M059J (cell line): ENCODE results near the gene CLPSL1. TPM values are rescaled to one million over a fixed set of nuclear protein-coding genes. Genes with fewer than 3 reads are reported as not detected.

Source experiments
- DNase-seq: peaks from one replicate; pipeline ENCODE4 v3.0.0-alpha.2; 2012; ENCODE audit warnings: low read depth
- total RNA-seq: library from RNA; depleted of rRNA; stranded (reverse); fragments of >200 nt; shearing (Covaris generic); gene quantifications from 2 replicates; pipeline ENCODE4 v1.2.3, GENCODE V29; 2014; rRNA removed

Gene CLPSL1
- total RNA-seq, 1 experiment from 2014 or later: not detected

DNA sequence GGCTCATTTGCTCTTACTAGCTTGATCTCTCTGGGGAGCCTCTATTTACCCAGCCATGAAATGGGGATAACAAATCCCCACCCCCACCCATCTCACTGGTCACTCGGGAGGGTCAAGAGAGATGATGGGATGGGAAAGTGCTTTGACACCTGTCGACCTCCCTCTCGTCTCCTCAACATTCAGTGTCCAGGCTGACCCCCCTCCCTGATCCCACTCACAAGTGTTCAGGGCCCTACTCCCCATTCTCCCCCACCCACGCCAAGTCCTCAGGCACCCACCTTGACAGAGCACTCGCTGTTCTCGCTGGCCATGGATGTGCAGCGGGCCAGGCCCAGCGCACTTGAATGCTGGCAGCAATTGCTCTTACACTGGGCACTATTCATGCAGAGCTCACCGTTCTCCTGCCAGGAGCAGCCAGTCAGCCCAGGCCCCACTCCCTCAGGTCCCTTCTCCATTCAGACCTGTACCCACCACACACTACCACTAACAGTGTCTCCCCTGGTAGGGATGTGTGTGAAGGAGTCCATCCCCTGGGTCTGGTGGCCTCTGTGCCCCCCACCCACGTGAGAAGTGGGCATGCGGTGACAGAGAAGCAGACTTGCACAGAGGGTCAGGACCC is 14.7 kb downstream of the CLPSL1 start:
- DNase-seq: no peak

DNA sequence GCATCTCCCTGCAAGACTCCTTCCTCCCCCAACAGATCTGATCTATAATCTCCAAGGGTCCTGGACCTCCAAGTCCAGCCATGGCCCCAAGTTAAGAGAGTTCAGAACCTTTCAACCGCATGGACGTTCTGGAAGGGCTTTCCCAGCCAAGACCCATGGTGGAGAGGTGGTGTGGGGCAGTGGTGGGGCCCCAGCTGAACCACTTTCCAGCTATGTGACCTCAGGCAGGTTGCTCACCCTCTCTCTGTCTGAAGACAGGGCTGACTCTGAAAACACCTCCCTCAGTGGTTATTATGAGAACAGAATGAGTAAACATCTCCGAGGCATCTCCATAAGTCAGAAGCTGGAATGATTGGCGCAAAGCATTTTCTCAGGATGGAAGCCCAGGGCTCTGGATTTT is 15.4 kb downstream of the CLPSL1 start:
- no peak for DNase-seq

DNA sequence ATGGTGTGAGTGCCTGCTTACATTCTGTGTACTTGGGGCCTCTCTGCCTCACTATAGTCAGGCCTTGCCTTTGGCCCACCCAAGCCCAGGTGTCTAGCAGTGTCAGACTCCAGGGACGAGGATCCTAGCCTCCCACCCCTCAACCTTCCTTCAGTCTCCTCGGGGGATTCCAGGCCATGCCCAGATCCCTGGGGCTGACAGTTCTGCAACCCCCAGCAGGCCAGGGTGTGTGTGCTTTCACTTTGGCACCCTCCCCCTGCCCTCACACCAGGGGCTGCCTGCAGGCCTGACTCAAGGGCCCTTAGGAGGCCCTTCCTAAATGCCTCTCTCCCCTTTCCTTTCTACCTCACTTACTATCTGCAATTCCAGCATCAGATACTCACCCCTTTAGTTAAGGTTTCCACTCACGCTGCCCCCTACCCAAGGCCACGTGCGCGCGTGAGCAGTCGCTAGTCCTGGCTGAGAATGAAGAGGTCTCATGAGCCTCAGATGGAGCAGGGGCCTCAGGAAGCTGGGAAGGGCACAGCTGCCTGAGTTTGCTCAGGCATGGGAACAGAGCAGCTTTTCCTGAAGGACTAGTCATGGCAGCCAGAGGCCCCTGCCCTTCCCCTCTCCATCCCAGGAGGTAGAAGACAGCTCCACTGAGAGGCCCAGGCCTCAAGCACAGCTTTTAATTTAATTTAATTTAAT is 17.2 kb downstream of the CLPSL1 start:
- DNase-seq: no peak

DNA sequence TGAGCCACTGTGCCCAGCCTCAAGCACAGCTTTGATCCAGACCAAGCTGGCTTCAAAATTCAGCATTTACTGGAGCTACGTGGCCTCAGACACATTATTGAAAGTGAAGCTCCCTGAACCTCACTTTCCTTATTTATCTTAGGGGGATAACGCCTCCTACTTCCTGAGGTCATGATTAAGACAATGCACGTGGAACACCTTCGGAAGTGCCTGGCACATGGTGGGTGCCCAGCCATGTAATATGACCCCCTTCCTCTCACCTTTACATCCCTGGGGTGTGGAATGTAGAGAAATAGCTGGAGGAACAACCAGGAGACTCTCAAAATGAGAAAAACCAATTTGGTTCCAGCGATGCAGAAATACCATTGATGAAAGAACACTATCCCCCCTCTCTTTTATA is 17.9 kb downstream of the CLPSL1 start:
- no peak for DNase-seq

DNA sequence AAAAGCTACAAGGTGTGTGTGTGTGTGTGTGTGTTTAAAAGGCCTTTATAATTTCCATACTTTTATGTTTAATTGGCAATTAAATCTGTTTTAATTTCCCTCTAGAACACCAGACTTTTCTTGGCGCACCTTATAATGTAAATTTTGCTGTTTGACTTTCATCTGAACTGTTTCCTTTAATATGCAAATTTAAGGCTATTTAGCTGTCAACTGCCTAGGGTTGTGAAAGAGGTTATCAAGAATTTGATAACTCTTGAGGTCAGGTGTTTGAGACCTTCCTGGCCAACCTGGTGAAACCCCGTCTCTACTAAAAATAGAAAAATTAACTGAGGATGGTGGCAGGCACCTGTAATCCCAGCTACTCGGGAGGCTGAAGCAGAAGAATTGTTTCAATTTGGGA is 20.3 kb downstream of the CLPSL1 start:
- no peak for DNase-seq

DNA sequence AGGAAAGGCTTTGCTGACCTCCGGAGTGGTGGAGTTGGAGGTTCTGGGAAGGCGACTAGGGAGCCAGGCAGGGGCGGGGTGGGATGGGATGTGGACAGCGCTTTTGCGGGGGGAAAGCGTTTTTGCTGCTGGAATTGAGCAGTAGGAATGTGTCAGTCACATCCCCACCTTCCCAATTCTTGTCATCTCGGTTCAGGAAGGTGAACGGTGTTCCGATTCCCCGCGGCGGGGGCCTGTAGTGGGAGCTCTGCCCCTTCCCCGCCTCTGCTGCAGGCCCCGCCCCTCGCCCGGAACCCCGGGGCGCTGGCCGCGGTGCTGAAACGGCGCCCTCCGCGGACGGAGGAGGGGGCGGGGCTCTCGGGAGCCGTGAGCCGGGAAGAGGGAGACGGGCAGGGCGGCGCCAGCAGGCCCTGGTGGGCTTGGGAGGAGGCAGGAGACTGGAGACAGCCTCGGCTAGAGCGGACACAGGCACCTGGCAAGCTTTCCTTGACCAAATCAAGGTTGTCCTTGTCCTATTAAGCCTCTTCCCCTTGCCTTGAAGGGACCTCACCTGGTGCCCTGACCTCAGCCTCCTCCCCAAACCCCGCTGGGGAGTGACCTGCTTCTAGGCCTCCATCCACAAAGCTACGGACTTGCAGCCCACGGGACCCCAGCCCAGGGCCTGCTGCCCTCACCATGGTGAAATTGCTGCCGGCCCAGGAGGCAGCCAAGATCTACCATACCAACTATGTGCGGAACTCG is 24.3 kb downstream of the CLPSL1 start, which contains the start of gene LHFPL5:
LHFPL5 (plus strand) TSS at position 357 of the 741 bp plus-strand sequence; CDS start at position 676, 319 bp downstream.
- no peak for DNase-seq

DNA sequence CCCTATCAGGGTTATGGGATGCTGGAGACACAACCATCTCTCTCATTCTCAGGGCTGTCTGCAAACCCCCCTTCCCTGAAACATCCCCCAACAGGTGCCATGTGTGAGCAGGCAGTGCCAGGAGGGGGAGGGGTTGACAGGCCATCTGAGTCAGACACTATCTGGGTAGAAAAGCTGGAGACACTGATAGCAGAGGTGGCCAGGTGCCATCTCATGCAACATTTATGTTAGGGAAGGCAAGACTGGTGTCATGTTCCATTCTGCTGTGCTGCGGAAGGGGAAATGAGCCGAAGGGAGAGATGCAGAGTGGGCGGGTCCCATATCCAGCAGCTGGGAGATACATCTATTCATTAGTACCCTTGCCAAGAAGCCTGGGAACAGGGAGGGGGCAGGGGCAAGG is 27.9 kb downstream of the CLPSL1 start:
- peak; percentile 56 for DNase-seq

DNA sequence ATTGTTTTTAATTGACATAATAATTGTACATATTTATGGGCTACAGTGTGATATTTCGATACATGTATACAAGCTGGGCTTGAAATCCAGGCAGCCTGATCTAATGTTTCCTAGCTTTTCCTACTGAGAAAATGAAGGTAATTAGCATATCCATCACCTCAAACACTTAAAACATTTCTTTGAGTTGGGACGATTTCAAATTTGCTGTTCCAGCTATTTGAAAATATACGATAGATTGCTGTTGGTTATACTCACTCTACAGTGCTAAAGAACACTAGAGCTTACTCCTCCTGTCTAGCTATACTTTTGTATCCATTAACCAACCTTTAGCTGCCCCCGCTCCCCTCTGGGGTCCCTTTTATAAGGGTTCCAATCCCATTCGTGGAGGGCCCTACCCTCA is 29.0 kb downstream of the CLPSL1 start:
- no peak for DNase-seq

DNA sequence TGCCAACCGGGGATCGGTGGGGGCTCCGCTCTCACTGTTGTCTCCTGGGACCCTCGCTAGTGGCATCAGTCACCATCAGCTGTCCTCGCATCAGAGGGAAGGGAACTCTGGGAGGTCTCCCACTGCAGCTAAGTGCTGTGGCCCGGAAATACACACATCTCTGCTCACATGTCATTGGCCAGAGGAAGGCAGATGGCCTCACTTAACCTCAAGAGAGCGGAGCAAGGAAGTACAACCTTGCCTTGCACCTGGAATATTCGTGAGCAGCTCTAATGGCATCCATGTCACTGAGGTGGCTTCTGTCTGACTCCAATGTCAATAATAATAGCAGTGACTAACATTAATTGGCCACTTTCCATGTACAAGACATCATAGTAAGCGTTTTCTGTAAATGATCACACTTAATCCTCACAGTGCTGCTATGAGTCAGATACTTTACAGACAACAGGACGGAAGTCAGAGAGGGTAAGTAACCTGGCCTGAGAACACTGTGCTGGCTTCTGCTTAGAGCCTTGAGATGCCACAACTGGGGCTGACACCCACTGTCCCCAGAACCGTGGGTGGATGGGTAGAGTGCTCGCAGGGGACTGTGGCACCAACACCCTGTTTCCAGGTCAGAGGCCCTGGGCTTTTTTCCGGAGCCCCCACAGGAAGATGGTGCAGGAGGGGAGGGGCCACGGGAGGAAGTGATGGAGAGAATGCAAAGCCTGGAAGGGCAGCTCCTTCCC is 30.3 kb downstream of the CLPSL1 start:
- DNase-seq: peak; percentile 95

DNA sequence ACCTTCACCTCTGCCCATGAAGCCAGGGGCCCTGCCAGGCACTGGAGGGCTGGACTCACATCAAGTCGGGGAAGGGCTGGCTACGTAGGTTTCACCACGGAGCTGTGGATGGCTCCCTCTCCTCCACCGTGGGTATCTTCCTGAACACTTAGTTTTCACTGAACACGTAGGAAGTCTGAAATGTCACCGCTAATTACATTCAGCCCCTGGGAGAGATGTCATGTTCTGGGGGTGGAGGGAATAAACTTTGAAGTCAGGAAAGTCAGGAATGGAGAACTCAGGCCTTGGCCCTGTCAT is 30.8 kb downstream of the CLPSL1 start:
- no peak for DNase-seq

DNA sequence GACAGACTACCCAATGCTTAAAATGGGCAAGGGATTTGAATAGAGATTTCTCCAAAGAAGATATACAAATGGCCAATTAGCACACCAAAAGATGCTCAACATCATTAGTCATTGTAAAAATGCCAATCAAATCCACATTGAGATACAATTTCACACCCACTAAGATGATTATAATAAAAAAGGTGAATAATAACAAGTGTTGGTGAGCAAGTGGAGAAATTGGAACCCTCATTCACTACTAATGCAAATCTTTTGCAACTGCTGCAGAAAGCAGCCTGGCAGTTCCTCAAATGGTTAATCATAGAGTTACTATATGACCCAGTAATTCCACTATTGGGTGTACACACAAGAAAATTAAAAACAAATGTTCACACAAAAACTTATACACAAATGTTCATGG is 36.7 kb downstream of the CLPSL1 start:
- DNase-seq: no peak

DNA sequence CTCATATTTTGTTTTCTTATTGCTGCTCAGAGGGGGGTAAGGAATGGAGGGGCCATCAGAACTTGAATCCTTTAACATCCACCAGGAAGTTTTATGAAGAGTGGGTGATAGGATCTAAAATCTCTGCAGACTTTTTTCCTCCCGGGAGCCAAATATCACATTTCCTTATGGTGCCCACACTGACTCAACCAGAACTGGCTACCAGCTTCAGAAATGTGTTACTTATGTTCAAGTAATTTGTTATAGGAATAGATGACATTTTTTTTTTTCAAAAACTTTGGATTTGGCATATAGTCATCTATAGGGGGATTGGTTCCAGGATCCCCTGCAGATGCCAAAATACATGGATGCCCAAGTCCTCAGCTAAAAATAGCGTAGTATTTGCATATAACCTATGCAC is 42.8 kb downstream of the CLPSL1 start:
- no peak for DNase-seq

DNA sequence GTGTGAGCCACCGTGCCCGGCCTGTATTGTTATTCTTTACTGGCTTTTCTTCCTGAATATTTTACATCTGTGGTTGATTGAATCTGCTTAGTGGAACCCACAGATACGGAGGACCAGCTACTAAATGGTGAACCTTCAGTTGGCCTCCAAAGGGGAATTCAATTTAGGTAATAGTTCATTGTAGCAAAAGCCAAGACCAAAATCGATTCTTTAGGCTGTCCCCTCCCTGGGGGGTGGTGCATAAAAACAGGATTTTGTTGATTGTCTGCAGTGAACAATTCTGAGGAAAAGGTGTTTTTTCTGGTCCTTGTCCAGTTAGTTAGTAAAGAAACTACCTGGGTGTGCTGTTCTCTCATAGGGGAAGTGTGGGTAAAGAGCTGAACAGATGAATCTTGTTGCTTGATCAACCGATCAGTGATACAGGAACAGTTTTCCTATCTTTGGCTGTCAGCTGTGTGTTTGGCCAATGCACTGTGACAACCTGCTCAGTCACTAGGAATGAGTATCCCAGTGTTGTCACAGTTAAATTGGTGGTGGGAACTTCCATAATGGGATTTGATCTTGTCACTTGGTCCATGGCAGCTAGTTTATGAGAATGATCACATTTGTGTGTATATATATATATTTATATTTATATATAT is 43.9 kb downstream of the CLPSL1 start:
- DNase-seq: no peak

DNA sequence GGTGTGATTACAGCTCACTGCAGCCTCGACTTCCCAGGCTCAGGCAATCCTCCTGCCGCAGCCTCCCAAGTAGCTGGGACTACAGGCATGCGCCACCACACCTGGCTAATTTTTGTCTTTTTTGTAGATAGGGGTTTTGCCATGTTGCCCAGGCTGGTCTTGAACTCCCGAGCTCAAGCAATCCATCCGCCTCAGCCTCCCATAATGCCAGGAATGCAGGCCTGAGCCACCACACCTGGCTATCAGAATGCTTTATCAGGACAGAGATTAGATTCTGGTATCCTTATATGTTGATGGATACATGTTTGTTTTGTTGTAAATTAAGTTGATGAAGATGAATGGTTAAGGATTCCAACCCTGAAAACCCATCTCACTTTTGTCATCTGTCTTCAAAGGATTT is 48.5 kb downstream of the CLPSL1 start:
- no peak for DNase-seq

DNA sequence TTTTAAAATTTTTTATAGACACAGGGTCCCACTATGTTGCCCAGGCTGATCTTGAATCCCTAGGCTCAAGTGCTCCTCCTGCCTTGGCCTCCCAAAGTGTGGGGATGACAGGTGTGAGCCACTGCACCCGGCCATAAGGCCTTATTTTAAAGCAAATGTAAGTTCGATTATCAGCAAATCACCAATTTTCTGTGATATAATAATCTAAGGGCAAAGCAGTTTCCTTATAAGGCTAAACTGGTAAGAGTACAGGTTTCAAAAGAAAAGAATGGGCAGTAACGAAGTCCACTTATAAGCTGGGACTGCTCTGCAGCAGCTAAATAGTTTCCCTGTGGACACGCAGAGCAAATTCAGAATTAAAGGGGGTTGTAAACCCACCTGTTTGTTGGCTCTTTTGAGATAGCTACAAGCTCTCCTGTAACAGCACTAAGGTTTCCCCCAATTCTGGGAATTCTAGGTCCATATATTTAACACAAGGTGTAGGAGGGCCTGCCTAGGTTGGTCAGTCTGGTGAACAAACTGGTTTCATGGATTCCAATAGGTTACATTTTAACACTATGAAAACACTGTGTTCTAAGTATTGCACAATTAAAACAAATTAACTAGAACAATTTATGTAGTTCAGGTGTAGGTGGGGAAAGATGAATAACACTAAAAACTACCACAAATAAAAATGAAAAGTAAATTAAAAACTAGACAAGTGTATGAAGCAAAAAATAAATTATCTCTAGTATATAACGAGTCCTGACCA is 50.6 kb downstream of the CLPSL1 start:
- DNase-seq: no peak

DNA sequence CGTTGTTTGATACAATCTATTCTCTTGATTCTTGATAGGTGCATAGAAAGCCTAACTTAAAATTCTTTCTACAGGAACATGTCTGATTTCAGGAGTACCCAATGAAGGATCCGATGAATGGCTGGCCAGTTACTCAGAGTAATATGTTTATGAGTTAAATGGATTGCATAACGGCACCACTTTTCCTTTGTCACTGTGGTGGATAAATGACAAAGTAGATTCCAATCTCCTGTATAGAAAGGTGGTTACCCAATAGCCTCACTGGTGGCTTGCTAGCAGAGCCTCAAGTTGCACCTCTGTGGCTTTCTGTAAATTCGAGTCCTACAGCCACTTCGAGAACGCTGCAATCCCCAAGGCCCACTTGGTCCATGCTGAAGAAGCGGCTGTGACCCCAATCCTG is 52.7 kb downstream of the CLPSL1 start:
- peak; percentile 39 for DNase-seq

Other genes with a start within 250 kb of the CLPSL1 start
- 10.7 and 14.9 TPM in 2 replicates for gene FKBP5, start 92.1 kb upstream of the CLPSL1 start, total RNA-seq
- gene ARMC12, start 44.0 kb upstream of the CLPSL1 start, total RNA-seq: 0.22 TPM in 1 of 2 replicates, not detected in the other
- not detected in 2 replicates for gene CLPSL2, start 4.4 kb upstream of the CLPSL1 start, total RNA-seq
- not detected in 2 replicates for gene CLPS, start 16.3 kb downstream of the CLPSL1 start, total RNA-seq
- not detected in 2 replicates for gene LHFPL5, start 24.3 kb downstream of the CLPSL1 start, total RNA-seq
- 118 and 138 TPM in 2 replicates for gene SRPK1, start 140.1 kb downstream of the CLPSL1 start, total RNA-seq
- gene SLC26A8, start 243.6 kb downstream of the CLPSL1 start, total RNA-seq: 0.10 TPM in 1 of 2 replicates, not detected in the other
- gene MAPK14, start 246.8 kb downstream of the CLPSL1 start, total RNA-seq: 59.6 and 86.7 TPM in 2 replicates